ENCODE data around the gene RNF157.

- no peak for TF ChIP-seq CEBPB (IDR thresholded peaks at IDR 0.05; ENCODE audit: borderline replicate concordance in 1 of 2, low read depth in 2 of 2, low read length in 2 of 2)
- TF ChIP-seq POLR2A (IDR thresholded peaks at IDR 0.05; ENCODE audit: low read depth, low read length), result no peak
- TF ChIP-seq, protein P1, sequence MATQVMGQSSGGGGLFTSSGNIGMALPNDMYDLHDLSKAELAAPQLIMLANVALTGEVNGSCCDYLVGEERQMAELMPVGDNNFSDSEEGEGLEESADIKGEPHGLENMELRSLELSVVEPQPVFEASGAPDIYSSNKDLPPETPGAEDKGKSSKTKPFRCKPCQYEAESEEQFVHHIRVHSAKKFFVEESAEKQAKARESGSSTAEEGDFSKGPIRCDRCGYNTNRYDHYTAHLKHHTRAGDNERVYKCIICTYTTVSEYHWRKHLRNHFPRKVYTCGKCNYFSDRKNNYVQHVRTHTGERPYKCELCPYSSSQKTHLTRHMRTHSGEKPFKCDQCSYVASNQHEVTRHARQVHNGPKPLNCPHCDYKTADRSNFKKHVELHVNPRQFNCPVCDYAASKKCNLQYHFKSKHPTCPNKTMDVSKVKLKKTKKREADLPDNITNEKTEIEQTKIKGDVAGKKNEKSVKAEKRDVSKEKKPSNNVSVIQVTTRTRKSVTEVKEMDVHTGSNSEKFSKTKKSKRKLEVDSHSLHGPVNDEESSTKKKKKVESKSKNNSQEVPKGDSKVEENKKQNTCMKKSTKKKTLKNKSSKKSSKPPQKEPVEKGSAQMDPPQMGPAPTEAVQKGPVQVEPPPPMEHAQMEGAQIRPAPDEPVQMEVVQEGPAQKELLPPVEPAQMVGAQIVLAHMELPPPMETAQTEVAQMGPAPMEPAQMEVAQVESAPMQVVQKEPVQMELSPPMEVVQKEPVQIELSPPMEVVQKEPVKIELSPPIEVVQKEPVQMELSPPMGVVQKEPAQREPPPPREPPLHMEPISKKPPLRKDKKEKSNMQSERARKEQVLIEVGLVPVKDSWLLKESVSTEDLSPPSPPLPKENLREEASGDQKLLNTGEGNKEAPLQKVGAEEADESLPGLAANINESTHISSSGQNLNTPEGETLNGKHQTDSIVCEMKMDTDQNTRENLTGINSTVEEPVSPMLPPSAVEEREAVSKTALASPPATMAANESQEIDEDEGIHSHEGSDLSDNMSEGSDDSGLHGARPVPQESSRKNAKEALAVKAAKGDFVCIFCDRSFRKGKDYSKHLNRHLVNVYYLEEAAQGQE (IDR thresholded peaks at IDR 0.05; ENCODE audit: low read depth, low read length), result no peak
- no peak for TF ChIP-seq EP300 (IDR thresholded peaks at IDR 0.05; ENCODE audit: borderline replicate concordance in 1 of 2, control insufficient read depth in 1 of 2, low read depth in 2 of 2, low read length in 2 of 2)
- TF ChIP-seq, protein P2, sequence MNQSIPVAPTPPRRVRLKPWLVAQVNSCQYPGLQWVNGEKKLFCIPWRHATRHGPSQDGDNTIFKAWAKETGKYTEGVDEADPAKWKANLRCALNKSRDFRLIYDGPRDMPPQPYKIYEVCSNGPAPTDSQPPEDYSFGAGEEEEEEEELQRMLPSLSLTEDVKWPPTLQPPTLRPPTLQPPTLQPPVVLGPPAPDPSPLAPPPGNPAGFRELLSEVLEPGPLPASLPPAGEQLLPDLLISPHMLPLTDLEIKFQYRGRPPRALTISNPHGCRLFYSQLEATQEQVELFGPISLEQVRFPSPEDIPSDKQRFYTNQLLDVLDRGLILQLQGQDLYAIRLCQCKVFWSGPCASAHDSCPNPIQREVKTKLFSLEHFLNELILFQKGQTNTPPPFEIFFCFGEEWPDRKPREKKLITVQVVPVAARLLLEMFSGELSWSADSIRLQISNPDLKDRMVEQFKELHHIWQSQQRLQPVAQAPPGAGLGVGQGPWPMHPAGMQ (IDR thresholded peaks at IDR 0.05; ENCODE audit: borderline replicate concordance), result no peak
- no peak for TF ChIP-seq JUNB (IDR thresholded peaks at IDR 0.05)
- TF ChIP-seq DPF2 (IDR thresholded peaks at IDR 0.05), result no peak
- TF ChIP-seq EZH2 (IDR thresholded peaks at IDR 0.05; ENCODE audit: borderline replicate concordance, control insufficient read depth, low read depth, low read length), result no peak
- TF ChIP-seq SP1 (IDR thresholded peaks at IDR 0.05; ENCODE audit: low read depth, low read length), result no peak
- TF ChIP-seq, protein P3, sequence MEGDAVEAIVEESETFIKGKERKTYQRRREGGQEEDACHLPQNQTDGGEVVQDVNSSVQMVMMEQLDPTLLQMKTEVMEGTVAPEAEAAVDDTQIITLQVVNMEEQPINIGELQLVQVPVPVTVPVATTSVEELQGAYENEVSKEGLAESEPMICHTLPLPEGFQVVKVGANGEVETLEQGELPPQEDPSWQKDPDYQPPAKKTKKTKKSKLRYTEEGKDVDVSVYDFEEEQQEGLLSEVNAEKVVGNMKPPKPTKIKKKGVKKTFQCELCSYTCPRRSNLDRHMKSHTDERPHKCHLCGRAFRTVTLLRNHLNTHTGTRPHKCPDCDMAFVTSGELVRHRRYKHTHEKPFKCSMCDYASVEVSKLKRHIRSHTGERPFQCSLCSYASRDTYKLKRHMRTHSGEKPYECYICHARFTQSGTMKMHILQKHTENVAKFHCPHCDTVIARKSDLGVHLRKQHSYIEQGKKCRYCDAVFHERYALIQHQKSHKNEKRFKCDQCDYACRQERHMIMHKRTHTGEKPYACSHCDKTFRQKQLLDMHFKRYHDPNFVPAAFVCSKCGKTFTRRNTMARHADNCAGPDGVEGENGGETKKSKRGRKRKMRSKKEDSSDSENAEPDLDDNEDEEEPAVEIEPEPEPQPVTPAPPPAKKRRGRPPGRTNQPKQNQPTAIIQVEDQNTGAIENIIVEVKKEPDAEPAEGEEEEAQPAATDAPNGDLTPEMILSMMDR (IDR thresholded peaks at IDR 0.05 in 2 of 3, conservative IDR thresholded peaks at IDR 0.05 in 1 of 3; ENCODE audit: control insufficient read depth in 2 of 3, extremely low read depth in 1 of 3, insufficient read depth in 1 of 3, low read depth in 3 of 3, low read length in 3 of 3), result no peak
- no peak for TF ChIP-seq SMAD1 (IDR thresholded peaks at IDR 0.05; ENCODE audit: low read depth, partially characterized antibody)
- no peak for TF ChIP-seq NFYB (IDR thresholded peaks at IDR 0.05; ENCODE audit: insufficient read depth, low read depth, low read length)
Observed at GRCh38 chr17:76152591-76152990, 87.7 kb downstream of the RNF157 start.

All from GM12878 (cell line).